HG03439 (cell line): ENCODE measurements around the gene MYT1.

Source experiments
- ATAC-seq: cut with Tn5 transposase; IDR thresholded peaks from one replicate; pipeline ENCODE4 v1.9.1; 2021; ENCODE audit warnings: mild to moderate bottlenecking, moderate library complexity; ENCODE audit not compliant: unreplicated experiment

Gene MYT1

DNA sequence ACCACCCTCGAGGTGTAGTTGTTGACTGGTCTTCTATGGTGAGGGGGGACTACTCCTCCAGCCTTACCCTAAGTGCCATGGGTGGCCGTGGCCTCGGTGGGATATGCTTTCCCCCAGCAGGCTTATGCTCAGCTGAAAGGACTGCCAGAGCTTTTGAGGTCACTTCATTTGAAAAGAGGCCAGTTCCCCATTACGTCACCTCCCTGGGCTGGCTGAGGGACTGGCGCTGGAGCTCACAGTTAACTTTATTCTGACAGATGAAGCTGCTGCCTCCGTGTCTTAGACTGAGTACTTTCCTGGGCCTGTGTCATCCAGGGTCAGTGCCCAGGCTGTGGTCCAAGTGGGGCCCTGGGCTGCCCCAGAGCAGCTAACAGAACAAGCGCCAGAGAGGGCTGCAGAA lies 48.5 kb downstream of the MYT1 start:
- ATAC-seq = no peak

DNA sequence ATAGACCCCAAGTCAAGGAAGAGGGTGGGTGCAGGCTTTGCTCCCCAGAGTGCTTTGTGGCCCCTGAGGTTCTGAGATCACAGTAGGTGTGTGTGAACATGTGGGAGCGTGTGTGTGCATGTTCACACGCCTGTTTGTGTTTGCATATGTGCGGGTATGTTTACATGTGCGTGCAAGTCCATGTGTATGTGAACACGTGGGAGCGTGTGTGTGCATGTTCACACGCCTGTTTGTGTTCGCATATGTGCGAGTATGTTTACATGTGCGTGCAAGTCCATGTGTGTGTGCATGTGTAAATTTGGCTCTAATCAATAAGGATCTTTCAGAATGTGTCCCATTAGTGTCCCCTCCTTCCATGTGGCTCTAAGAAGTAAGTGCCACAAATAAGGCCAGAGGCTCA lies 49.9 kb downstream of the MYT1 start:
- ATAC-seq = no peak

DNA sequence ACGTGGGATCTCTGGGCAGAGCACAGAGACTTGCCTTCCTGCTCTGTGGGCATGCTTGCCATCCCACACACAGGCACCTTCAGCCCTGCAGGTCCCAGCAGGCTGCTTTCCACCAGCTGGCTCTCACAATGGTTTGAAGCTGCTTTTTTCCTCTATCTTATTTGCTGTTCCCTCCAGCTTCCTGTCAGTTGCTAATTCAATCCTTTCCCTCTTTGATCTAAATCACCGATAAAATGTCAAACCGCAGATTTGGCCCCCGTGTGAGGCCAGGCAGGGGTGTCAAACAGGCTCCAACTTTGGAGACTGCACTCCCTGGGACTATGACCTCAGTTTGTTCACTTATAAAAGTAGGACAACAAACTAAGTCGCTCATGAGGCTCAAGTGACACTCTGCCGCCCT lies 50.7 kb downstream of the MYT1 start:
- ATAC-seq = no peak

DNA sequence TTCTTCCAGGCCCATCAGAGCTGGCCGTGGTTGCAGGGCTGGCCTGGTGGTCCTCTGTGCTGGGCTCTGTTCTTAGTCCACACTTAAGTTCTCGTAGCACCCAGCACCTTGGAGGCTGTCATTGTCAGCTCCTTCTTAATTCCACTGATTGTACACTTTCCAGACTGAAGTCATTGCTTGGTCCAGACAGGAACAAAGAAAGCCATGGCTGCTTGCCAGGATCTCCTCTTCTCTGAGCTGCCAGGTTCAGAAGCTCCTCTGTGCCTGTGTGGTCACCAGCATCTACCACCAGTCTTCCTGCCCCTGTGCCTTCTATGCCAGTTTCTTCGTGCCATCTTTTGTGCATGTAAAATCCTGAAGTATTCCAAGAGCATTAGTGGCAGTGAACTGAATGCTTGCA lies 51.8 kb downstream of the MYT1 start:
- no peak for ATAC-seq

DNA sequence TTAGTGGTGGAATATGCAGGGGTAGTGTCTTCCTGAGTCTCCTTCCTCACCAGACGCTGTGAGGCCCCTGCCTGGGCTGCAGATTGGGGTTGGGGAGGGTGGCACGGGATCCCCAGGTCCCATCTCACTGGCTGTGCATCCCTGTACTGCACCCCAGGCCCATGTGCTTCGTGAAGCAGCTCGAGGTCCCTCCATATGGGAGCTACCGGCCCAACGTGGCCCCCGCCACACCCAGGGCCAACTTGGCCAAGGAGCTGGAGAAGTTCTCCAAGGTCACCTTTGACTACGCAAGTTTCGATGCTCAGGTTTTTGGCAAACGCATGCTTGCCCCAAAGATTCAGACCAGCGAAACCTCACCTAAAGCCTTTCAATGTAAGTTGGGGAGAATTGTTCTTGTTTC lies 52.7 kb downstream of the MYT1 start:
- no peak for ATAC-seq

DNA sequence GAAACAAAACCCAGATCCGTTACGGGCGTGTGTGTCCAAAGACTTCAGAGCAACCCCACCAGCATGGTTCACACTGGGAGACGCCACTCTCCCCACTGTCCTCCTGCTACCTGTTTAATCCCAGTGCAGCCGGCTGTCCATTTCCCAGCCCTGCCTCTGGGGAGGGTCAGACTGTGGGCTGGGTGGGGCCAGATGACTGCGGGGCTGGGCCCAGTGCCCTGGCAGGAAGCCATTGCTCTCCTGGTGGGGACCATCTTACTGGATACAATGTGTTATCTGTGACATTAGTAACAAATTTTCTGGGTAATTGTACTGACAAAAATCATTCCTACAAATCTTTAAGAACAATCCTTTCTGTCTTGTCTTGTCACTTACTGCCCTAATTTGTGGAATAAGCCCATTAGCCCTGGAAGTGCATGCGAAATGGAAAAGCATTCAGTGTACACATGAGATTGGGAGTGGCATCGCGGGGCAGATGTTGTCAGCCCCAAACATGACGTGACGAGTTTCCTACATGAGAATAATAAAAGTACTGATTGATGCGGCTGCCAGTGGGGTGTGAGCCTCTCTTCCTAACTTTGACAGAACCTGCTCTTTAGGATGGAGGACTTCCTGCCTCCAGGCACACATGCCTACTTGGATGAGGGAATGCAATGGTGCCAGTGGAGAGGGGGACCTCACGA lies 53.4 kb downstream of the MYT1 start:
- no peak for ATAC-seq

DNA sequence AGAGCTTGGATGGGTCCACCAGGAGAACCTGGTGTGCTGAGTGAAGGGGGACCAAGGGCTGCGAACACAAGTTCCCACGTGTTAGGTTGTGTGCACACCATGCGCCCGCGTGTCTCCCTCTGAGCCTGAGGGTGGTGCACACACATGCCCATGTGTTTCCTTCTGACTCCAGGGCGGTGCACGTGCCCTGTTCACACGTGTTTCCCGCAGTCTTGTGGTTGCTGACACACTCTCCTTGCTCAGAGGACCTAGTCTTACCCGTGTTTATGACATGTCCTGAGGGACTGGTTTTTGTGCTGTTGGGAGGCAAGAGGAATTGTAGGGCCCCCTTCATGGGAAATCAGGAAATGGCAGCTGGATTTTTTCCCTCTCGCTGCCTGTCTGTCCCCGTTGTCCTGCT lies 55.0 kb downstream of the MYT1 start:
- no peak for ATAC-seq

DNA sequence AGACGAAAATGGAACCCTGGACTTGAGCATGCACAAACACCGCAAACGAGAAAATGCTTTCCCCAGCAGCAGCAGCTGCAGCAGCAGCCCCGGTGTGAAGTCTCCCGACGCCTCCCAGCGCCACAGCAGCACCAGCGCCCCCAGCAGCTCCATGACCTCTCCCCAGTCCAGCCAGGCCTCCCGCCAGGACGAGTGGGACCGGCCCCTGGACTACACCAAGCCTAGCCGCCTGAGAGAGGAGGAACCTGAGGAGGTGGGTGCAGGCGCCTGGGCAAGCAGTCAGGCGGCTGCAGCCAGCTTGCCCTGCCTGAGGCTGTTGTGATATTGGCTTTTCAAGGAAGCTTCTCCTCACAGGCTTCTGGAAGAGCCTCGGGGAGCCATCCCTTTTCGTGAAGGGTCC lies 55.5 kb downstream of the MYT1 start:
- no peak for ATAC-seq

DNA sequence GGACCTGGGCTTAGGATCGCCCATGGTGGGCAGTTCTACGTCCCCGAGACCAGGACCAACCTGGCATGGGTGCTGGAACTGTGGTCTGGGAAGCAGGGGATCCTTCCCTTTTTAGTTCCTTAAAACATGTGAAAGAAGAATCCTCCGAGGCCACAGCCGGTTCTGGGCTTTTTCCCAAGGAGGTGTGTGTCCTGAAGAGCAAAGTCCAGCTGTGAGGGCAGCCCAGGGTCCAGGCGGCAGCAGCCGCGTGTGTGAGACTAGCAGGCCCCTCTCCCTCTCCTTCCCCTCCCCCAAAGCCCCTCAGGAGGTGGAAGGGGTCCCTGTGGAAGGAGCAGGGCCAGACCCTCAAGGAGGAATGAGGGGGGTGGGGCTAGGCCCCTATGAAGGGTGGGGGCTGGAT lies 56.2 kb downstream of the MYT1 start:
- no peak for ATAC-seq

DNA sequence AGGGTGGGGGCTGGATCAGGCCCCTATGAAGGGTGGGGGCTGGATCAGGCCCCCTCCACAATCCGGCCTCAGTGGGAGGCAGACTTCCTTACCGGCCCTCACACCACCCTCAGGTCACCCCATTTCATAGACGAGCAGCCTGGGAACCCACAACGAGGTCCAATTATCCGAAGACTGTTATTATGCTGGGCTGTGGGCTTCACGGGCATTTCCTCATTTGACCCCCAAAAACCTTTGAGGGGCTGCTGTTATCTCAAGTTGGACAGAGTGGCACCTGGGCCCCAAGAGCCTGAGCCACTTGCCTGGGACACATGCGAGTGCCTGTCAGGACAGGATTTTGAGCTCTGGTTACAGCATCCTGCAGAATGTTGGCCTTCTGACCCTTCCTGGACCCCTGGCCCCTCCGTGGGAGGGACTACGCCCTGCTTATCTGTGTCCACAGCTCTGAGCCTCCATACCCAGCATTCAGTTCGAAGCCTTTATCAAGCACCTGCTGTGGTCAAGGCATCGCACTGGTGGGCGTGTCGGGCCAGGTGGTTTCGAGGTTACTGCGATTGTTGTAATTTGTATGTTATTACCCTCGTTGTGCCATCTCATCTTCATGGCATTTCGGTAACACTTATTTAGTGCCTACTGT lies 56.8 kb downstream of the MYT1 start:
- no peak for ATAC-seq

DNA sequence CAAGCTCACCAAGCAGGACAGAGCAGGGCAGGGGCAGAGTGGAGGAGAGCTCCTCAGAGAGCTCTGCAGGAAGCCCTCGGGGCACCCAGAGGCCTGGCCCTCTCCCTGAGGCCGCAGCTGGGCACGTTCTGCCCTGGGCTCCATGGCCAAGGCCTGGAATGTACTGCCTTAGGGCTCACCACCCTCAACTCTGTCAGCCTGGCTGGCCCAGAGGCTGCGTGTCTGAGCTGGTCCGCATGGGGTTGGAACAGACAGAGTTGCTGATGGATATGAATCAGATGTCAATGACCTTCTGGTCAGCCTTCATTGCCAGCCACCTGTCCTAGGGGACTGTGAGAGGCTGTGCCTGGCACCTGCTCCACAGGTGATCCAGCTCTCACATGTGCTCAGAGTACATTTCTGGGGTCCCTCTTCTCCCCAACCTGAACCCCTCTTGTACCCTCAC lies 58.1 kb downstream of the MYT1 start:
- ATAC-seq = no peak

DNA sequence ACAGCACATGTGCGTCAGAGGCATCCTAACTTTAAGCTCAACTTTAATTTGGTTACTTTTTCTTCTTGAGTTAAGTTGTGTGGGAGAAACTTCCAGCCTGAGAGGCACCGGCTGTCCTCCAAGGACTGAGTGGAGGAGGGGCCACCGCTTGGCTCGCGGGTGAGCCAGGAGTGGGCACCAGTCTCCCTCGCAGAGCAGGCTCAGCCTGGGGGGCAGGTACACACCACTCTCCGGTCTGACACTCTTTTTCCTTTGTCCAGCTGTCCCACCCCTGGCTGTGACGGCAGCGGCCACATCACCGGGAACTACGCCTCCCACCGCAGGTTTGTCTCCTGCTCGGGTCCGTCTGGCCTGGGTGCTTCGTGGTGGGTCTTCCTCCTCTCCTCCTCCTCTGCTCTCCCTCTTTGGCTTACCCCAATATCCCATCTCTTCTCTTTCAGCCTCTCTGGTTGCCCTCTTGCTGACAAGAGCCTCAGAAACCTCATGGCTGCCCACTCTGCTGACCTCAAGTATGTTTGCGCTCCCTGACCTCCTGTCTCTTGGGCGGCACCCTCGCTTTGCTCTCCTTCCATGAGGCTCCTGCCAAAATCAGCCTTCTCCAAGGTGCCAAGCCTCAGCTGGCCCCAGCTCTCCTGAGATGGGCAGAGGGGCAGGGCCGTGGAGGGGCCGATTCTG lies 58.7 kb downstream of the MYT1 start:
- ATAC-seq = no peak

DNA sequence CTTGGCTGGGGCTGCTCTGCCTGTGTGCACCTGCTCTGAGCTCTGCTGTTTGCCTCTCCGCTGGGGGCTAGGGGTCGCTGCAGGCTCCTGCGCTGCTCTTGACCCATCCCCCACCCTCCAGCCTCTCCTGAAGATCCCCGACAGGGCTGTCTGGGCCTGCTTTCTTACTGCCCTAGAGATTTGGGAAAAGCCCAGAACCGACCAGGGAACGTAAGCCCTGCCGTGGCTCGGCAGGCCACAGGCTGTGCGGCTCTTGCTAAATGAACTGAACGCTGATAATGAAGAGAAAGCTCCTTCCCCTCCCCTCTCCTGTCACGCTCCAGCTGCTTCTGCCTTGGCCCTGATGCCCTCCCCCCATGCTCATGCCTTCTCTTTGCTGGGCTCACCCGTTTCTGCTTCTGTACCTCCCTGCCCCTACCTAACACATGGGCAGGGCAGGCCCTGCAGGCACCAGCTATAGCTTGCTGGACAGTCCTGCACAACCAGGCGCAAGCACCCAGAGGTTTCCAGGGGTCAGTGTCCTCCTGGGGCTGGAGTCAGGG lies 59.3 kb downstream of the MYT1 start:
- no peak for ATAC-seq

DNA sequence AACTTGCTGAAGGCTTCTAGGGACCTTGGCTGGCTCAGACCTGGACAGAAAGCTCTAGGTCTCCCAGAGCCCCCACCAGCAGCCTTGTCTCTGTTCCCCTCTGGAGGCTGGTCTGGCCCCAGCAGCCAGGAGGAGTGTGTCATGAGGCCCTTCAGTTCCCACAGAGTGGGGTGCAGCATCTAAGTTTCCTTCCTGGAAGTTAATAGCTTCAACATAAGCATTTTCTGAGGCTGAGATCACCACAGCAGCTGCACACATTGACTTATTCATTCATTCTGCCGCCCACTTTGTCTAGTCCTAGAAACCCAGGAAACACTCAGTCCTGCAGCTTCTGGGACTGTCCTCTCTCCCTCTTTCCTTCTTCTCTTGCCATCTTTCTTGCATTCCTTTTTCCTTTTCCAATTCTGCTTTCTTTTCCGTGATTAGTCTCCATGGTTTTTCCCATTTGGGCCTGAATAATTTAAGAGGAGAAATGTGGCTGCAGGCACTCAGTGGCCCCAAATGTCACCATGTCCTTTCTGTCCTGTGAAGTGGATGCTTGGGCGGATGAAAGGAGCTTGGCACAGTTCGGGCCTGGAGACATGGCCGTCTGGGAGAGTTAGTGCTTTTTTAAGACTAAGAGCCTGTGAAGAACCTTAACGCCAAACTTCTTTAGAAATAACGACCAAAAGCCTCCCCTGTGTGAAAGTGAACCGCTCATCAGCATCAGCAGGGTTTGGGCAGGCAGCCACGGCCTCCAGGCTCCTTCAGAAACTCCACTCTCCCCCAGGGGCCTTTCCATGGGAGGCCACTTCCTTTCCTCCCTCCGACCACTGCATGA lies 60.3 kb downstream of the MYT1 start:
- no peak for ATAC-seq

DNA sequence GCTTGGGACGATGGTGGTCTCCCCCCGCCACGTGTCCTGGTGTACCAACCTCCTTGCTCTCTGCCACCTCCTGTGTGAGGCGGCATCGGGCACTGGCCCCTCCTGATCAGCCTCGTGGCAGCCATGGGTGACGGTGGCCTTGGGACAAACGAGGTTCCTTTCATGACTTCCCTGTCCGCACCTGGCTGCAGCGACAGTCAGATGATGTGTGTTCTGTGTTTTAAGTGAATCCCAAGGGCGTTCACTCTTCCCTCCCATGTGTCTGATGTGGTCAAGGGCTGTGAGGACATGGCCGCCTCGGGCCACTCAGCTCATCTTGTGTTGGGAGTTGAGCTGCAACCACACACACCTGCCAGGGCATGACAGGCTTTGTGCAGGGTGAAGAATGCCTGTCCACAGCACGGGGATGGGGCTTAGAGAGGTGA lies 60.9 kb downstream of the MYT1 start:
- ATAC-seq = no peak

DNA sequence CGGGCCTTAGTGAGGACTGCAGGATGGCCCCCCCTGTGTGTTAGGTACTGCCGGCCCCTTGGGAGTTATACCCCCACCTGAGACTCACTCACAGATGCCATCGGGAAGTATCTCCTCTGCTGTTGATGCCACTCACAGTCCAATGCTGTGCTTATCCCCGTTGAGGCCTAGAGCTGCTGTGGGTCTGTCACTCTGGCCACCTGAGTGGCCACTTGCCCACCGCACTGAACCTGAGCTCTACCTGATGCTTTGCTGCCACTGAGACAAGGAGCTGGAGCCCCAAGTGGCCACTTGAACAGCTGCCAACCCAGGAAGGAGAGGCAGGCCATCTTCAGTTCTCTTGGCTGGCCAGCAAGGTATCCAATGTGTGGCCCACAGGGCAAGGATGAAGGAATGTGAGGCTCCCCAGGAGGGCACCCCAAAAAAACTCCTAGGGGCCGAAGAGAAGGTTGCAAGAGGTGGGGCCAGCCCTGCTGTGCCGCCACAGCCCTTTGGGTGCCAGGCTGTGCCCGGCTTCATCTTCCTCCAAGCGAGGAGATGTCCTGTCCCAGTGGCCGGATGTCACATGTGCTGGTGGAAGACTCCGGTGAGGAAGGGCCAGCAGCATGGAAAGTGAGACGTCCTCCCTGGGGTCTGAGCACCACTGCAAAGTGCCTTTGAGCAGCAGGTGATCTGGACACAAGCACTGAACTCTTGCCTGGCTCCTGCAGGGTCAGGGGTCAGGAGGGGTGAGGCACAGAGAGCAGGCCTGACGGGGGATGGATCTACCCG lies 61.8 kb downstream of the MYT1 start:
- ATAC-seq = no peak

DNA sequence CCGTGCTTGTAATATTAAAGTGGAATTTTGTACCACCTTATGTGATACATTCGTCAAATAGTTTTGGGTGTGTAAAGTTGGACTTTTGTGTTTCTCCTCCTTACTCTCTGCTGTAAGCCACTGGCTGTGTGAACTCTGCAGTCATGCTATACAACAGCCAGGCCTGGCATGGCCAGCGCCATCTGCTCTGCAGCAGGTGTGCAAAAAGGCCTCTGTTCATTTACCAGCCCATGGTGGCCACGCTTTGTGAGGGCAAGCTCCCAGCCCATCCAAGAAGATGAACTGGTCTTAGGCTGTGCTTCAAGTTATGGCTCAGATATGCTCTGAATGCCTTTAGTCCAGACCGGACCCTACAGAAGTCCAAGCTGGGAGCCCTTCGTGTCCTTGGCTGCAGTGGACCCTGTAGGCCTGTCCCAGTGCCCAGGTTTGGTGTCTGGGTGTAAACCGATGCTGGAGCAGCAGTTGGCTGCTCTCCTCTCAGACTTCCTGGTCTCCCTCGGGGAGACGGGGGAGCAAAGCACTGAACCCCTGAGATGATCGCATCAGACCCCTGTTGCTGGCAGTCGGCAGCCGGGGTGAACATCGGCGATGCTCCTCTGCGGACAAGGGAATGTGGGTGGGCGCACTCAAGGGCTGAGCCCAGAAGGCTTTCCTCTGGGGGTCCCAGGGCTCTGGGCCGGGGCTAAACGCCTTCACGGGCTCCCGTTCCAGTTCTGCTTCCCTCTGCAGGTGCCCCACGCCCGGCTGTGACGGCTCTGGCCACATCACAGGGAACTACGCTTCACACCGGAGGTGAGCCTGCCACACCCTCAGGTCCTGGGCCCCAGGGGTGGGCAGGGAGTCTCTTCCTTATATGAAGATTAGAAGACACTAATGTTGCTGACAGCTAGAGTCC lies 62.7 kb downstream of the MYT1 start:
- ATAC-seq = no peak

DNA sequence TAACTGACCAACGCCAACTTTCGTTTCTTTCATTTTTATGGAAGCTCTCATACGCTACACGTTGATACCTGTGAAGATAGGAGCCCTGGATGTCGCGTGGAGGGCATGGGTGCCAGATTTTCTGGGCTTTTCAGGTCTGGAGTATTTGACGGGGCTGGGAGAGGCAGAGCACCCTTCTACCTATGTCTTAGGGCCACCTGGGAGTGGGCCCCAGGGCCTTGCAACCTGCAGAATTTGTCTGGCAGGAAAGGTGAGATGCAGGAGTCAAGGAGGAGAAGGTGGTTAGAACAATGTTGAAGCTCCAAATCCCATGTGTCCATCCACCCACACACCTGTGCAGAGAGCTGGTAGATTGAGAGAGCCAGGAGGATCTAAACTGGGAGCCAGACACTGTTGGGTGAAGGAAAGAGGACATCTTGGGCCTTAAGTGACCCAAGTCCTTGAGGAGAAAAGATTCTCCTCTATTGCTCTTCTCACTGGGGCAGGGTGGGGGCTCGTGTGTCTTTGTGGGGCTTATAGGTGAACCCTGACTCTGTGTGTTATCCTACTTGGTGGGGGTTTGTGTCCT lies 63.9 kb downstream of the MYT1 start:
- ATAC-seq = no peak
